Cardiac fibroblast (primary cell): Measurements from ENCODE around the gene C10orf90.
A peak's percentile ranks its signal among the peaks of the same experiment; 100 is the strongest.

Experiments
- DNase-seq, 2 donors: peaks; one replicate each; pipeline versions ENCODE4 v3.0.0 to v3.0.0-alpha.2; 2010; ENCODE audit warnings: low read depth in 2 of 2
- H3K4me3 ChIP-seq, 2 donors: replicated peaks in 1 of 2; 1 replicate in 1 of 2; 2 replicates in 1 of 2; pipeline ENCODE4 v1.5.1; 2011; ENCODE audit warnings: low read depth in 2 of 2, low read length in 2 of 2, mild to moderate bottlenecking in 2 of 2, moderate library complexity in 1 of 2
- CTCF ChIP-seq: IDR thresholded peaks from one replicate; pipeline ENCODE4 v1.5.1; 2011; ENCODE audit warnings: low read depth, mild to moderate bottlenecking, low read length, inconsistent platforms

C10orf90 gene

DNA sequence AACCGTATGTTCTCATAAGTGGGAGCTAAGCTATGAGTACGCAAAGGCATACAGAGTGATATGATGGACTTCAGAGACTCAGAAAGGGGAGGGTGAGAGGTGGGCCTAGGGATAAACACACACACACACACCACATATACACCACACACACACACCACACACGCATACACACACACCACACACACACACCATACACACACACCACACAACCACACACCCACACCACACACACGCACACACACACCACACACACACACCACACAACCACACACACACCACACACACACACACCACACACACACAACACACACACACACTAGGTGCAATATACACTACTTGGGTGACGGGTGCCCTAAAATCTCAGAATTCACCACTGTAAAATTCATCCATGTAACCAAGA lies 168.7 kb downstream of the C10orf90 start:
- no peak overlapping the region for H3K4me3 ChIP-seq
- no peak for DNase-seq

DNA sequence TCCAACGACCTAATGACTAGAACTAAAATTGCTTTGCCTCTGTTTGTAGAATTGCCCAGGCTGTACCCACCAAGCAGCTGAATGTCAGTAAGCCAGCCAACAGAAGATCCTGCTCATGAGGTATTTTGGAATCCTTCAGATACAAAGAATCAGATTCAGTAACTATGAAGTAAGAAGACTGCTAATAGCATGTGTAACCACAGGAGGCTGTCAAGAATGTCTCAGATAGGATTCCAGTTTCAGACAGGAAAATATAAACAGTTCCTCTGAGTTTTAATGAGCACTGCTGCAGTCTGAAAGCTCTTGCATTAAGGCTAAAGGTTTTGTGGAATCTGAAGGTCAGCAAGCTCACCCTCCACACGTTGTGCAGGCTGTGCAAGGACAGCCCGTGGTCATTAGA lies 169.6 kb downstream of the C10orf90 start:
- DNase-seq, result peak; percentile 35 to 46
- no peak overlapping the region for H3K4me3 ChIP-seq
- no peak for TF ChIP-seq CTCF

More for the DNA sequence above, 168.7 kb downstream of the C10orf90 start:
- no peak for TF ChIP-seq CTCF

- H3K4me3 ChIP-seq, result no peak overlapping the region
- no peak for TF ChIP-seq CTCF
- no peak for DNase-seq
Measured at GRCh38 chr10:126500185-126500584, 170.3 kb downstream of the C10orf90 start.

DNA sequence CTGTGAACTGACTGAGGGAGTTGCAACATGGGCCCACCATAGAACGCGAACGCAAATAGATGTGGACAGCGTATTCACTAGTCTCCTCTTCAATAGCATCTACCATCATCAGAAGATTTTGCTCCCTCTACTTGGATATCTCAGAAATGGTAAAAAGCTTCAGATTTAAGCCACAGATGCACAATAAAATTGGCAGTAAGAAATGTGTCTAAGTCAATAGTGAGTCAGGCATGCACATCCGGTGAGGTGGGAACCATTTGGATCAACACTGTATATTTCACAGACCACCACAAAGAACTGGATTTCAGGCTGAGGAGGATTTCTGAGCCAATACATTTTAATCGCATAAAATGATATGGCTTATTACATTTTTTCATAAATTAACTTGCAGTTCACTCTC lies 170.7 kb downstream of the C10orf90 start:
- H3K4me3 ChIP-seq, result no peak overlapping the region
- TF ChIP-seq CTCF, result no peak
- no peak for DNase-seq

DNA sequence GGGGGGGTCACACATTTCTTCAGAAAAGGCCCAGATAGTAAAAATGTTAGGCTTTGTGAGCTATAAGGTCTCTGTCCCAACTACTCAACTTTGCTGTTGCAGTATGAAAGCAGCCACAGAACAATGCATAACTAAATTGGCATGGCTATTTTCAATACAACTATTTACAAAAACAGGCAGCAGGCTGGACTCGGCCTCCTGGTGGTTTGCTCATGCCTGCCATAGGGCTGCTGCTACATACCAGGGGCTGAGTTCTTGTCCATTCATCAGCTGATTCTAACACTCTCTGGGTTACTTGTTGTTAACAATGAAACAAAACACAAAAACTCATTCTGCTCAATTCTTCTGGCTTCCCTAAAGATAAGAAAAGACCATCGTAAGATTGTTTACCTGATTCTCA lies 172.8 kb downstream of the C10orf90 start:
- DNase-seq, result no peak
- no peak for TF ChIP-seq CTCF
- H3K4me3 ChIP-seq, result no peak overlapping the region

GRCh38 chr10:126496771-126497545 lies 173.5 kb downstream of the C10orf90 start:
- DNase-seq, result no peak
- no peak overlapping the region for H3K4me3 ChIP-seq
- TF ChIP-seq CTCF, result no peak

- no peak overlapping the region for H3K4me3 ChIP-seq
- TF ChIP-seq CTCF, result no peak
- no peak for DNase-seq
Measured at GRCh38 chr10:126491476-126491875, 179.0 kb downstream of the C10orf90 start.
